Lower leg skin (tissue), 3 donors: ENCODE measurements around the gene APBB2.

Source experiments
- POLR2A ChIP-seq, 2 donors: fragments of 450-650 bp; IDR thresholded peaks; one replicate each; pipeline ENCODE4 v1.6.1; 2016 to 2017; ENCODE audit warnings: antibody characterized with exemption in 2 of 2, mild to moderate bottlenecking in 1 of 2, moderate library complexity in 1 of 2
- TF ChIP-seq, protein P1 (sequence below), 3 donors: fragments of 450-650 bp; IDR thresholded peaks; one replicate each; pipeline ENCODE4 v1.5.1; 2016; ENCODE audit warnings: antibody characterized with exemption in 3 of 3, mild to moderate bottlenecking in 3 of 3, moderate library complexity in 2 of 3

- TF ChIP-seq, protein P1, sequence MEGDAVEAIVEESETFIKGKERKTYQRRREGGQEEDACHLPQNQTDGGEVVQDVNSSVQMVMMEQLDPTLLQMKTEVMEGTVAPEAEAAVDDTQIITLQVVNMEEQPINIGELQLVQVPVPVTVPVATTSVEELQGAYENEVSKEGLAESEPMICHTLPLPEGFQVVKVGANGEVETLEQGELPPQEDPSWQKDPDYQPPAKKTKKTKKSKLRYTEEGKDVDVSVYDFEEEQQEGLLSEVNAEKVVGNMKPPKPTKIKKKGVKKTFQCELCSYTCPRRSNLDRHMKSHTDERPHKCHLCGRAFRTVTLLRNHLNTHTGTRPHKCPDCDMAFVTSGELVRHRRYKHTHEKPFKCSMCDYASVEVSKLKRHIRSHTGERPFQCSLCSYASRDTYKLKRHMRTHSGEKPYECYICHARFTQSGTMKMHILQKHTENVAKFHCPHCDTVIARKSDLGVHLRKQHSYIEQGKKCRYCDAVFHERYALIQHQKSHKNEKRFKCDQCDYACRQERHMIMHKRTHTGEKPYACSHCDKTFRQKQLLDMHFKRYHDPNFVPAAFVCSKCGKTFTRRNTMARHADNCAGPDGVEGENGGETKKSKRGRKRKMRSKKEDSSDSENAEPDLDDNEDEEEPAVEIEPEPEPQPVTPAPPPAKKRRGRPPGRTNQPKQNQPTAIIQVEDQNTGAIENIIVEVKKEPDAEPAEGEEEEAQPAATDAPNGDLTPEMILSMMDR (IDR thresholded peaks at IDR 0.05), result no peak
- no peak for TF ChIP-seq POLR2A (IDR thresholded peaks at IDR 0.05)
These were observed 428.6 kb downstream of the APBB2 start for GRCh38 chr4:40785727-40786126.
